SHP77 (cell line): ENCODE measurements around the gene CYP4F12.

Experiments
- DNase-seq, 2 experiments: peaks; one replicate each; lab custom pipeline; 2025; lab: John Stamatoyannopoulos, UW

The CYP4F12 gene, protein sequence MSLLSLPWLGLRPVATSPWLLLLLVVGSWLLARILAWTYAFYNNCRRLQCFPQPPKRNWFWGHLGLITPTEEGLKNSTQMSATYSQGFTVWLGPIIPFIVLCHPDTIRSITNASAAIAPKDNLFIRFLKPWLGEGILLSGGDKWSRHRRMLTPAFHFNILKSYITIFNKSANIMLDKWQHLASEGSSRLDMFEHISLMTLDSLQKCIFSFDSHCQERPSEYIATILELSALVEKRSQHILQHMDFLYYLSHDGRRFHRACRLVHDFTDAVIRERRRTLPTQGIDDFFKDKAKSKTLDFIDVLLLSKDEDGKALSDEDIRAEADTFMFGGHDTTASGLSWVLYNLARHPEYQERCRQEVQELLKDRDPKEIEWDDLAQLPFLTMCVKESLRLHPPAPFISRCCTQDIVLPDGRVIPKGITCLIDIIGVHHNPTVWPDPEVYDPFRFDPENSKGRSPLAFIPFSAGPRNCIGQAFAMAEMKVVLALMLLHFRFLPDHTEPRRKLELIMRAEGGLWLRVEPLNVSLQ

DNA sequence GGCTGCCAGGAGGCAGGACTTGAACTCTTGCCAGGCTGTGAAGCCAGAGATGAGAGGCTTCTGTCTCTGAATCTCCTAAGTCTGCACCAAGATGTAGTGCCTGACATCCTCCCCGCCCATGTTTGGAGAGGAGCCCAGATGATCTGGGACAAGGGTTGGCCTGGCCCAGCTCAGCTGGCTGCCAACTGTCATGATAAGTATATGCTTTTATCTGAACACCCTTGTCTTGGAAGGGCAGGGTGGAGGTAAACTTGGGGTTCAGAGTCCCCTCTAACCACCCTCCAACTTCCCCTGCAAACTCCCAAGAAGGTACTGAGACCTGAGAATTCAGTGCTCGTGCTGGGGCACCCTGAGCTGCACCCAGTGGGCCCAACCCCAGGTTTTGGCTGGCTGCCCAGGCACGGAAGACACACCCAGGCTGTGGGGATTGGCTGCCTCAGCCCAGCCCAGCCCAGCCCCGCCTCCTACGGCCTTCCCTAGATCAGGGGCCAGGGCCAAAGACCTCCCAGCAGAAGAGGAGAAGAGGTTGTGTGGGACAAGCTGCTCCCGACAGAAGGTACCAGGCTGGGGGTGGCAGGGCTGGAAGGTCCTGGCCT is at the start of gene CYP4F12:
Gene CYP4F12 (plus strand): TSS at position 508 of the 596 bp plus-strand sequence. CDS start 443 bp downstream, outside the sequence.
- peak; percentile 1 to 28 for DNase-seq

DNA sequence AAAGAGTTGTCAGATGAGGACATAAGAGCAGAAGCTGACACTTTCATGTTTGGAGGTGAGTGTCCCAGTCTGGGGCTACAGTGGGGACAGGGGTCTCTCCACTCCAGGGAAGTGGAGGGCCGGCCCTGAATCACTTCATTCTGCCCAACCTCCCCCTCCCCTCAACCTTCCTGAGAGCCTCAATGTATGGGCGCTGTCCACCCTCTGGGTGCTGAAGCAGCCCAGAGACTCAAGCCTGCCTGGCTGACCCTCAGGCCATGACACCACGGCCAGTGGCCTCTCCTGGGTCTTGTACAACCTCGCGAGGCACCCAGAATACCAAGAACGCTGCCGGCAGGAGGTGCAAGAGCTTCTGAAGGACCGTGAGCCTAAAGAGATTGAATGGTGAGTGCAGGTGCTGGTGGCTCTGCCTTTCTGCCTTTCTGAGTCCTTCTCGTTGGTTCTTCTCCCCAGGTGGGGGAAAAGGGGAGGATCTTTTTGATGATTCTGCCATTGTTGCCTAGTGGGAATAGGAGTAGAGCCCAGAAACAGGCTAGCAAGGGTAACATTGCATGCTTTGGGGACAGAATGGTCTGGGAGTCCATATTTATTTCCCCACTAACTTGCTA is 49.1 kb upstream of the CYP4F12 start:
- DNase-seq: no peak

DNA sequence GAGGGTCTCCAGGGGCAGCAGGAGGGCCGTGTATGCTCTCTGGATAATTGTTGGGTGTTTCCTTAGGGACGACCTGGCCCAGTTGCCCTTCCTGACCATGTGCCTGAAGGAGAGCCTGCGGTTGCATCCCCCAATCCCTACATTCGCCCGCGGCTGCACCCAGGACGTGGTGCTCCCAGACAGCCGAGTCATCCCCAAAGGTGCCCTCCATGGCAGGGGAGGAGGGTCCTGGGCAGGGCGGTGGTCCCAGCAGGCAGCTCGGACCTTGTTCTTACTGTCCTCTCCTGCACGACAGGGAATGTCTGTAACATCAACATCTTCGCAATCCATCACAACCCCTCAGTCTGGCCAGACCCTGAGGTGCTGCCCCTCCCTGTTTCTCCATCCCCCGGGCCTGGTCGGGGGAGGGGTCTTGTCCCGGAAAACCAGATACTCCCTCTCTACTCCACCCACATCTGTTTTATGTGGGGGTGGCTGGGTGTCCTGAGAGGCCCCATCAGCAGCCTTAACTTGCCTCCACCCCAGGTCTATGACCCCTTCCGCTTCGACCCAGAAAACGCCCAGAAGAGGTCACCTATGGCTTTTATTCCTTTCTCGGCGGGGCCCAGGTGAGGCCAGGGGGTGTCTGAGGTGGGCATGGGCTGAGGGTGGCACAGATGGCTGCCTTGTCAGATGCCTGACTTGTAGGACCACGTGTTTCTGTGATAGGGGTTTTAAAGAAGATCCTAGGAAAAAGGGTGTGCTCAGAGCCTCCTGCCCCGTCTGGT is 44.5 kb upstream of the CYP4F12 start:
- DNase-seq: no peak

DNA sequence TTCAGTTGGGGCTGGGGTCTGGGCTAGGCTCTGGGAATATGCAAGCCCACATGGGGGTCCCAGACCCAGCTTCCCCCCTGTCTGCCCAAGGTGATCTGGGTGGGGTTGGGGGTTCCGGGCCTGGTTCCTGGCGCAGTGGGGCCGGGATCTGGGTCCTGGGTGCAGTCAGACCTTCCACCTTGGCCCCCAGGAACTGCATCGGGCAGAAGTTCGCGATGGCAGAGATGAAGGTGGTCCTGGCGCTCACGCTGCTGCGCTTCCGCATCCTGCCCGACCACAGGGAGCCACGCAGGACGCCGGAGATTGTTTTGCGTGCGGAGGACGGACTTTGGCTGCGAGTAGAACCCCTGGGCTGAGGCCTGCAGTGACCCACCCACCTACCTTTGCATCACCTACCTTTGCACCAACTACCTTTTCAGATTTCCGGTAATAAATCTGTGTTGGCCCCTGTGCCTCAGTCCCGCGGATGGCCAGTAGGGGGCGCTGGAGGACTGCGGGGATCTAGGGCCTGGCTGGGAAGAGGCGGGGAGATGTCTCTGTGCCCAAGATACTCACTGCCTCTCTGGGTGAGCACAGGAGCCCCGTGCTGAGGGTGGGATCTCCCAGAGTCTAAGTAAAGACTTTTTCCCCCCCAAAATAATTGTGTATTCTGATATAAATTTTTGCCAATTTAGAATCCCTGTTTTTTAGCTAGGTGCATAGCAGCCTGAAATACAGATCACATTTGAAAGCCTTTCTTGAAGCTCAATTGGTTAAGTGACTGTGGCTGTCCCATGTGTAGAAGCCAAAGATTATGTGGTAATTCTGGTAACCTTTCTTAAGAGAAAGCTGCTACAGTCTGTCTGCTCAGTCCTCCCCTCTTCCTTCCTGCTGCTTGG is 43.6 kb upstream of the CYP4F12 start:
- DNase-seq: peak; percentile 41 to 50

DNA sequence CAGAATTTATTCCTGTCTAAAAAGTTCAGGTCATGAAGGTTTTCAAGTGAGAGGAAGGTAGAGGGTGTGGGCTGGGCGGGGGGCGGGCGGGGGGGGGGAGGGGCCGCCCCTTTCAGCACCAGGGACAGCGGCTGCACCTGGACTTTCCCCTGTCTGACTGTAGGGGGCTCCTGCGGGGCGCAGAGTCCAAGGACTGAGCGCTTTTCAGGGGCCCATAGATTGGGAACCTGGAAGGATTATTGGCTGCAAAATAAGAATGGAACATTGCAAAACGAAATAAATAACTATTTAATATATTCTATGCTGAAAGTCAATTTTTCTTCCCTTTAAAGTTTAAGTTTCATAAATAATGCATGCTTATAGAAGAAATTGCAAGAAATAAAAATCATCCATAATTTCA is 41.1 kb upstream of the CYP4F12 start:
- DNase-seq: peak; percentile 20 to 25

DNA sequence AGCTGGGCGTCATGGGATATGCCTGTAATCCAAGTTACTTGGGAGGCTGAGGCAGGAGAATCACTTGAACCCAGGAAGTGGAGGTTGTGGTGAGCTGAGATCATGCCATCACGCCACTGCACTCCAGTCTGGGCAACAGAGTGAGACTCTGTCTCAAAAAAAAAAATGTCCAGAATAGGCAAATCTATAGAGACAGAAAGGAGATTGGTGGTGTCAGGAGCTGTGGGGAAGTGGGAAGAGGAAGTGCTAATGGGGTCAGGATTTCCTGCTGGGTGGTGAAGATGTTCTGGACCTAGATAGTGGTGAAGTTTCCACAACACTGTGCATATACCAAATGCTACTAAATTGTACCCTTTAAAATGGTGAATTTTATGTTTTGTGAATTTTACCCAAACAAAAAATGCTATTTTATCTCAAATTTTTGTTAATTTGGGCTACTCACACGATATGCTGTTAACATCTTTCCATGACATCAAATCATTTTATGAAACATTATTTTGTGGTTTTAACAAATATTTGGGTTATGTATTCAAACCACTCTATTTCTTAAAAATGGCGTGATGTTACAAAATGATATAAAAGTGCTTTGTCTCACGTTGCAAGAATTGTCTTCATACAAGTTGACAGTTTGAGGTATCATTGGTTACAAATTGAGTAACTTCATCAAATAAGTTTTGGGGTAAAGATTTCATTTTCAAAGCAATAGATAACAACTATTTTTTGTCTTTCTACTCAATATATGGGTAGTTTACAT is 39.6 kb upstream of the CYP4F12 start:
- no peak for DNase-seq

DNA sequence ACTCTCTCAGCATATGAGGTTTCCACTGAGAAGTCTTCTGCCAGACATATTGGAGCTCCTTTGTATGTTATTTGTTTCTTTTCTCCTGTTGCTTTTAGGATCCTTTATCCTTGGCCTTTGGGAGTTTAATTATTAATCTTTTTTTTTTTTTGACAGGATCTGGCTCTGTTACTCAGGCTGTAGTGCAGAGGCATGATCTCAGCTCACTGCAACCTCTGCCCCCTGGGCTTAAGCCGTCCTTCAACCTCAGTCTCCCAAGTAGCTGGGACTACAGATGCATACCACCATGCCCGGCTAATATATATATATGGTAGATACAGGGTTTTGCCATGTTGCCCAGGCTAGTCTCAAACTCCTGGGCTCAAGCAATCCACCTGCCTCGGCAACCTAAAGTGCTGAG is 38.8 kb upstream of the CYP4F12 start:
- no peak for DNase-seq

DNA sequence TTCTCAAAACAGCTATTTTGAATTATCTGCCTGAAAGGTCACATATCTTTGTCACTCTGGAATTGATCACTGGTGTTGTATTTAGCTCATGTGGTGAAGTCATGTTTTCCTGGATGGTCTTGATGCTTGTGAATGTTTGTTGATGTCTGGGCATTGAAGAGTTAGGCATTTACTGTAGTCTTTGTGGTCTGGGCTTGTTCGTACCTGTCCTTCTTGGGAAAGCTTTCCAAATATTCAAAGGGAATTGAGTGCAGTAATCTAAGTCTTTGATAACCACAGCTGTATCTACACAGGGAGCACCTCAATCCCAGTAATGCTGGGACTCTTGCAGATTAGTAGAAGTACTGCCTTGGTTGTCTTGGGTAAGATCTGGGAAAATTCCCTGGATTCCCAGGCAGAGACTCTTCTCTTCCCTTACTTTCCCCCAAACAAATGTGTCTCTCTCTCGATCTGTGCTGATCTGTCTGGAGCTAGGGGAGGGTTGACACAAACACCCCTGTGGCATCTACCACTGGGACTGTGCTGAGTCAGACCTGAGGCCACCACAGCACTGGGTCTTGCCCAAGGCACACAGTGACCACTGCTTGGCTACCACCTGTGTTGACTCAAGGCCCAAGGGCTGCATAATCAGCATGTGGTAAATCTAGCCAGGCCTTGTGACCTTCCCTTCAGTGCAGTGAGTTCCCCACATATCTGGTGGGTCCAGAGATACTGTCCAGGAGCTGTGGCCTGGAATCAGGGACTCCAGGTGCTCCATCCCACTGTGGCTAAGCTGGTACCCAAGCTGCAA is 37.7 kb upstream of the CYP4F12 start:
- no peak for DNase-seq

DNA sequence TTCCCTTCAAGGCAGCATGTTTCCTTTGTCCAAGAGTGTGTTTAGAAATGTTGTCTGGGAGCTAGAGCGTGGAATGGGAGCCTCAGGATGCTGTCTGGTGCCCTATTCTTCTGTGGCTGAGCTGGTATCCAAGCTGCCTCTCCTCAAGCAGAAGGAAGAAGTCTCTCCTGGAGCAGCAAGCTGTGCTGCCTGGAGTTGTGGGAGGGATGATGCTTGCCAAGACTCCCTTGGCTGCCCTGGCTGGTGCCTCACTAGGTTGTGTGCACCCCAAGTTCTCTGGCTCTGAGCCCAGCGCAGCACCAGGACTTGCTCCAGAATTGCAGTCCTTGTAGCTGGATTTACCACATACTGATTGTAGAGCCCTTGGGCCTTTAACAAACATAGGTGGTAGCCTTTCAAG is 36.9 kb upstream of the CYP4F12 start:
- no peak for DNase-seq

DNA sequence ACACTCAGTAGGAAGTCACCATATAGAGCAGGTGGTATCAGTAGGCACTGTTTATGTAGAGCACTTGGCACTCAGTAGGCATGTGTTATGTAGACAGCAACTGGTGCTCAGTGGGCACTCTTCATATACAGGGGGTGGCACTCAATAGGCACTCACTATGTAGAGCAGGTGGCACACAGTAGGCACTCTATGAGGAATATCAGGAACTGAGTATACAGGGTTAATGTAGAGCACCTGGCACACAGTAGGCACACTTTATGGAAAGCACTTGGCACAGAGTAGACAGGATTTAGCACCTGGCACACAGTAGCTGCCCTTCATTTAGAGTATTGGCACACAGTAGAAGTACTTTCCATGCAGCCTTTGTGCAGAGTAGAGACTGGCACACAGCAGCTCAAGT is 33.3 kb upstream of the CYP4F12 start:
- no peak for DNase-seq

DNA sequence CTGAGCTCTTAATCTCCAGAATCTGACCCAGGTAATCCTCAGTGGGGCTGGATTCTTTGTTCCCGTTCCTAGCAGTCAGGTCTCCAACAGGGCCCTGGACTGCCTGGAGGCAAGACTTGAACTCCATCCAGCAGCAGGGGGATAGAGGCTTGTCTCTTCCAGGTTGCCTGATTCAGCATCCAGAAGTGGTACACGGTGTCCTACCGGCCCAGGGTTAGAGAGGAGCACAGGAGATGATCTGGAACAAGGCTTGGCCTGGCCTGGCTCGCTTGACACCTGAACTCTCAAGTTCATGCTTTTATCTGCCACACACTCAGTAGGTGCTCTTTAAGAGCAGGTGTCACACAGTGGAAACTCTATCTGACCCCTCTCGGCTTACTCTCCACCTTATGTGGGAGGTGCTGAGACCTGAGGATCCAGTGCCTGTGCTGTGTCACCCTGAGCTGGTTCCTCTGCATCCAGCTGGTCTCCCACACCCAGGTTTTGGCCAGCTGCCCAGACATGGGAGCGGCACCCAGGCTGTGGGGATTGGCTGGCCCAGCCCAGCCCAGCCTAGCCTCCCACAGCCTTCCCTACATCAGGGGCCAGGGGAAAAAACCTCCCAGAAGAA is 32.5 kb upstream of the CYP4F12 start, which contains the start of gene CYP4F3:
Gene CYP4F3 (plus strand): TSS at position 604 of the 610 bp plus-strand sequence. CDS start 519 bp downstream, outside the sequence.
- peak; percentile 84 to 92 for DNase-seq

DNA sequence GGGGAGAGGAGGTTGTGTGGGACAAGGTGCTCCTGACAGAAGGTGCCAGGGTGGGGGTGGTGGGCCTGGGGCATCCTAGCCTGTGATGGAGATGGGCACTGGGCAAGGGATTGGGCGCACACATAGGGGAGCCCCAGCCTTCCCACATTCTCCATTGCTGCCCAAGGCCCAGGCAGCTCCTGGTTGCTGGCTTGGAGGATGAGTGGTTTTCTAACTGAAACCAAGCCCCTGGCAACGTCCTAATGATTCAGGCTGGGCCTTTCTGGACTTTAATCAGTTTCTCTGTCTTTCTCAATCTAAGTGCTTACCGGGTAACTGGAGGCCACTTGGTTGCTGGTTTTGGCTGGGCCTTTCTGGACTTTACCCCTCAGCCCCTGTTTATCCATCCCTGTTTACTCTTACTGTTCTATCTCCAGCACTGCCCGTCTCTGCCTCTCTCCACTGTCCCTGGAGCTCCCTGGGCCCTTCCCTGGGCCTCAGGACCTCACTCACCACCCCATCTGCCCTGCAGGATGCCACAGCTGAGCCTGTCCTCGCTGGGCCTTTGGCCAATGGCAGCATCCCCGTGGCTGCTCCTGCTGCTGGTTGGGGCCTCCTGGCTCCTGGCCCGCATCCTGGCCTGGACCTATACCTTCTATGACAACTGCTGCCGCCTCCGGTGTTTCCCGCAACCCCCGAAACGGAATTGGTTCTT is 31.8 kb upstream of the CYP4F12 start:
- DNase-seq: no peak

DNA sequence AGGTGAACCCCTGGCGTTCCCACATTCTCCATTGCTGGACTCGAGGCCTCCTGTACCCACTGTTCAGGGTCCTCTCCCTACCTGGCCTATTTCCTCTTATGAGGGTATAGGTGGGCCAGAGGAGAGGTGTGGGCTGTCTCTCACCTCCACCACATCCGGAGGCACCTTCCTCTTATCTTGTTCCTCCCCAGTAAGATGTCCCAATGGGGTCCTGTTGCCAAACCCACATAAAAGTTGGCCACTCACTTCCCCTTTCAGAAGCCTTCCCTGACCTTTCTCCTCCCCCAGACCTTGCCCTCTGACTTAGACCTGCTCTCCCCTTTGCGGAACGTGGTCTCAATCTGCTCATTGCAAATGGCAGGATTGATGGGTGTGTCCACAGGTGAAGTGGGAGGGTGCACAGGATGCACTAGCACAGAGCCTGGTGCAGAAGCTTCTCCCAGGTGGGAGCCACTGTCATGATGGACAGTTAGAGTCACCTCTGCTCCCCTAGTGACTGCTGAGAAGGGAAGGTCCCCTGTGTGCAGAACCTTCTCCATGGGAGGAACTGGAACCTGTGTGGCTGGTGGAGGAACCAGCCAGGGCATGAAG is 30.9 kb upstream of the CYP4F12 start:
- no peak for DNase-seq

DNA sequence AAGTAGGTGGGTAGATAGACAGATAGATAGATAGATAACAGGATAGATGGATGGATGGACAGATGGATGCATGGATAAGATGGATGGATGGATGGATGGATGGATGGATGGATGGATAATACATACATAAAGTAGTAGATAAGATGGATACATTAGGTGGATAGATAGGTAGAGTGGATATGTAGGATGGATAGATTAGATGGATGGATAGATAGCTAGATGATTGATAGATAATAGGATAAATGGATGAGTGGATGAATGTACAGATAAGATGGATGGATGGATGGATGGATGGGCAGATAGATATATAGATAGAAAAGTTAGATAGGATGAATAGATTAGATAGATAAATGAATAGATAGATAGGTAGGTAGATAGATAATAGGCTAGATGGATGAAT is 30.1 kb upstream of the CYP4F12 start:
- DNase-seq: no peak

DNA sequence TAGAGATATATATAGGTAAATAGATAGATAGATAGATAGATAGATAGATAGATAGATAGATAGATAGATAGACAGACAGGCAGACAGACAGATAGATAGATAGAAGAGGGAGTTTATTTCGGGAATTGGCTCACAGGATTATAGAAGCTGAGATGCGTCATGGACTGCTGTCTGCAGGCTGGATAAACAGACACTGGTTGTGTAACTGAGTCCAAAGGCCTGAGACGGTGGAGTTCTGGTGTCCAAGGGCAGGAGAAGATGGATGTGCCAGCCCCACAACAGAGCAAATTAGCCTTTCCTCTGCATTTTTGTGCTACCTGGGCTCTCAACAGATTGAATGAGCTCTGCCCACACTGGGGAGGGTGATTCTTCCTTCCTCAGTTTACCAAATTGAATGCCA is 29.5 kb upstream of the CYP4F12 start:
- no peak for DNase-seq

DNA sequence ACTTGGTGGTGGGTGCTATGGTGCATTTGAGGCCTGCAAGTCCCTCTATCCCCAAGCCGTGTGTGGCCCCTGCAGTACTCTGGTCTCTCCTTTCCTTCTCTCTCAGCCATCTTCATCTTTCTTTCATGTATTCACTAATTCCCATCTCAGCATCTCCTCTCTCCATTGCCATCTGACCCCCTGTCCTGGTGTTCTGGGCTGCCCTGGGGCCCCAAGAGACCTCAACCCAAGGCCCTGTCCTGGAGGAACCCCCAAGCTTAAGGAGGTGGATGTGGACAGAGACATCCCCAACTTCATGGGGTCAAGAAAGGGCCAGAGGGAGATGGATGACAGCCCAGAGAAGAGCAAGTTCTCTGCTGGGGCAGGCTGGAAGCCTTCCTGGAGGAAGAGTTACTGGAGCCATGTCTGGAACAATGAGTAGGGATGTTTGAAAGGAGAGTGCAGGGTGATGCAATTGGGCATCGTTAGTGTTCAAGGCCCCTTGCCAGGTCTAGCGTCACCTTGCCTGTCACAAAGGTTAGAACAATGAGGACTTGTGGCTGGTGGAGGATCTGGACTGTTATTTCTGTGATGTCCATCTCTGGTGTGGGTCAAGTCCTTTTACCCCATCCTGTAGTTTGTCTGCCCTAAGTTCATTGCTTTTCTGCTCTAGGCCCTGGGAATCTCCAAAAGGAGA is 28.7 kb upstream of the CYP4F12 start:
- DNase-seq: no peak

DNA sequence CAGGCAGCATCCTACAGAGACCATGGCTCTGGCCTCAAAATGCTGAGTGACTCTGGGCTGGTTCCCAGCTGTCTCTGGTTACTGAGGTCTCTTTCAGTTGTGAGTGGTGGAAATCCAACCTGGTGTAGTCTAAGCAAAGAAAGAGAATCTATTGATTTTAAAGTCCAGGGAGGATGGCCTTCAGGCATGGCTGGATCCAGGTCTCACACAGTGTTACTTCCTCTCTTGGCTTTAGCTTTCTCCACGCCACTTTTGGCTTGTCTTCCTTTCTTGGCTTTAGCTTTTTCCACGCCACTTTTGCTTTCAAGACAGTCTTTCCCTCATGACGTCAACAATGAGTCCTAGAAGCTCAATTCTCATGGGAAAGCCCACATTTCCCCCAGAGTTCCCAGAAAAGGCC is 28.1 kb upstream of the CYP4F12 start:
- DNase-seq: no peak
